ENCODE measurements around the gene AP1M2. TPM values are rescaled to one million over a fixed set of nuclear protein-coding genes. Genes with fewer than 3 reads are reported as not detected.

AP1M2 gene
- total RNA-seq: 0.41 TPM

GRCh38 chr19:10587022-10587838, at the start of gene AP1M2:
Gene AP1M2 (minus strand): TSS chr19:10587312. CDS start chr19:10587231, 81 bp downstream.
- DNase-seq (ENCODE audit: low spot score in 2 of 2): no peak
- no peak for FAIRE-seq

- no peak for FAIRE-seq
- no peak for DNase-seq (ENCODE audit: low spot score in 2 of 2)
Observed at GRCh38 chr19:10636304-10636972, 49.3 kb upstream of the AP1M2 start.

GRCh38 chr19:10634963-10635362, 47.9 kb upstream of the AP1M2 start:
- DNase-seq (ENCODE audit: low spot score in 2 of 2) (no peak), FAIRE-seq (no peak)

GRCh38 chr19:10634430-10634829, 47.3 kb upstream of the AP1M2 start:
- DNase-seq (ENCODE audit: low spot score in 2 of 2) (no peak), FAIRE-seq (no peak)

- FAIRE-seq (no peak), DNase-seq (ENCODE audit: low spot score in 2 of 2) (no peak)
Observed at GRCh38 chr19:10631874-10632273, 44.8 kb upstream of the AP1M2 start.

- FAIRE-seq (no peak), DNase-seq (ENCODE audit: low spot score in 2 of 2) (no peak)
Observed at GRCh38 chr19:10625762-10626138, 38.6 kb upstream of the AP1M2 start.

GRCh38 chr19:10625003-10625761, 38.1 kb upstream of the AP1M2 start, which contains the start of gene SLC44A2:
Gene SLC44A2 (plus strand): TSS chr19:10625553. CDS start chr19:10625634, 81 bp downstream.
- DNase-seq (ENCODE audit: low spot score in 2 of 2) (peak; percentile 94 to 97), FAIRE-seq (no peak)

- FAIRE-seq: no peak
Observed at GRCh38 chr19:10624585-10624984, 37.5 kb upstream of the AP1M2 start.

GRCh38 chr19:10621966-10622365, 34.9 kb upstream of the AP1M2 start:
- DNase-seq (ENCODE audit: low spot score in 2 of 2) (no peak), FAIRE-seq (no peak)

More at GRCh38 chr19:10624585-10624984, 37.5 kb upstream of the AP1M2 start:
- DNase-seq (ENCODE audit: low spot score in 2 of 2): no peak

- no peak for FAIRE-seq
Observed at GRCh38 chr19:10620786-10621185, 33.7 kb upstream of the AP1M2 start.

GRCh38 chr19:10618846-10619245, 31.7 kb upstream of the AP1M2 start:
- FAIRE-seq: no peak
- no peak for DNase-seq (ENCODE audit: low spot score in 2 of 2)

More at GRCh38 chr19:10620786-10621185, 33.7 kb upstream of the AP1M2 start:
- DNase-seq (ENCODE audit: low spot score in 2 of 2): no peak

GRCh38 chr19:10617409-10618121, 30.5 kb upstream of the AP1M2 start:
- DNase-seq (ENCODE audit: low spot score in 2 of 2) (no peak), FAIRE-seq (no peak)

- no peak for DNase-seq (ENCODE audit: low spot score in 2 of 2)
- no peak for FAIRE-seq
Observed at GRCh38 chr19:10615429-10616023, 28.4 kb upstream of the AP1M2 start.

- FAIRE-seq (no peak), DNase-seq (ENCODE audit: low spot score in 2 of 2) (peak; percentile 55 to 67)
Observed at GRCh38 chr19:10612499-10613119, 25.5 kb upstream of the AP1M2 start.

- FAIRE-seq: no peak
Observed at GRCh38 chr19:10611907-10612306, 24.8 kb upstream of the AP1M2 start.

GRCh38 chr19:10604460-10604980, 17.4 kb upstream of the AP1M2 start:
- no peak for DNase-seq (ENCODE audit: low spot score in 2 of 2)
- no peak for FAIRE-seq

More at GRCh38 chr19:10611907-10612306, 24.8 kb upstream of the AP1M2 start:
- no peak for DNase-seq (ENCODE audit: low spot score in 2 of 2)

GRCh38 chr19:10603873-10604459, 16.9 kb upstream of the AP1M2 start:
- no peak for DNase-seq (ENCODE audit: low spot score in 2 of 2)

GRCh38 chr19:10603084-10603872, 16.2 kb upstream of the AP1M2 start:
- FAIRE-seq (no peak), DNase-seq (ENCODE audit: low spot score in 2 of 2) (no peak)

More at GRCh38 chr19:10603873-10604459, 16.9 kb upstream of the AP1M2 start:
- FAIRE-seq: no peak

Data from frontal cortex (tissue), 4 donors.